Stimulated activated CD8-positive, alpha-beta memory T cell treated with anti-CD3 and anti-CD28 coated beads, Interleukin-15, amount 100 ng/mL, for 1 hour (primary cell): ENCODE measurements around the gene PSMD7.
A peak's percentile ranks its signal among the peaks of the same experiment; 100 is the strongest.

Source experiments
- DNase-seq: peaks from one replicate; pipeline ENCODE4 v3.0.0-alpha.2; 2020; ENCODE audit warnings: low read depth

PSMD7 gene

GRCh38 chr16:74296432-74297144 lies at the start of gene PSMD7:
Gene PSMD7 (plus strand): TSS chr16:74296814. CDS start chr16:74296915, 101 bp downstream.
- peak; percentile 74 for DNase-seq

GRCh38 chr16:74249254-74249653 lies 47.4 kb upstream of the PSMD7 start:
- DNase-seq = no peak

- no peak for DNase-seq
These were observed 46.8 kb upstream of the PSMD7 start for GRCh38 chr16:74249846-74250245.

DNA sequence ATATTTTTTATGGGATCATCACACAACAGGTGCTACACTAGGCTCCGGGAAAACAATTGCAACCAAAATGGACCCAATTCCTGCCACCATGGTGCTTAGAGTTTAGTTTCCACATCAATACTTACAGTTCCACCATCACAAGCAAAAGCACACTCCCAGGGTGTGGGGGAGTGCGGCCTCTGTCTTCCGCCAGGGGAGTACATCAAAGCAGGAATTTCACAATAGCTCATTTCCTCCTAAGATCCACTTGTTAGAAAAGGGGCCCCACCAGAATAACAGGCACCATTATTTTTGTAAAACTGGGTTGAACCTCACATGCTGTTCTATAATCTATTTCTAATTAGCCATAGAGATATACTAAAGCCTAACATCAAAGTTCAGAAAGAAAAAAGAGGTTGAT lies 44.3 kb upstream of the PSMD7 start:
- no peak for DNase-seq

GRCh38 chr16:74253161-74253938 lies 43.3 kb upstream of the PSMD7 start:
- DNase-seq = no peak

- DNase-seq = no peak
These were observed 39.6 kb upstream of the PSMD7 start for GRCh38 chr16:74257061-74257460.

GRCh38 chr16:74261068-74261467 lies 35.5 kb upstream of the PSMD7 start:
- no peak for DNase-seq

- DNase-seq = no peak
These were observed 31.8 kb upstream of the PSMD7 start for GRCh38 chr16:74264811-74265210.

- DNase-seq = no peak
These were observed 28.2 kb upstream of the PSMD7 start for GRCh38 chr16:74268372-74268782.

DNA sequence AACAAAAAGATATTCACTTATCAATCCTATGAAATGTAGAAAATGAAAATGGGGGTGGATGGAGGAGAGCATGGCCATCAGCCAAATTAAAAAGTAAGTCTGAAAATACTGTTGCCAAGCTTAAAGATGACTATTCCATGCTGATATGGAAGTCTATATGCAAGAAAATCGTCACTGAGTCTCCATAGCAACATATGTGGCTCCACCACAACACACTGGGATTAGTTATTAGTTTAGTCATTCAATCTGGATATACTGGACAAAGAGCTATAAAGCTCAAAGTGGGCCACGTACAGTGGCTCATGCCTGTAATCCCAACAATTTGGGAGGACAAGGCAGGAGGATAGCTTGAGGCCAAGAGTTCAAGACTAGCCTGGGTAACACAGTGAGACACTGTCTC lies 24.7 kb upstream of the PSMD7 start:
- DNase-seq = no peak

DNA sequence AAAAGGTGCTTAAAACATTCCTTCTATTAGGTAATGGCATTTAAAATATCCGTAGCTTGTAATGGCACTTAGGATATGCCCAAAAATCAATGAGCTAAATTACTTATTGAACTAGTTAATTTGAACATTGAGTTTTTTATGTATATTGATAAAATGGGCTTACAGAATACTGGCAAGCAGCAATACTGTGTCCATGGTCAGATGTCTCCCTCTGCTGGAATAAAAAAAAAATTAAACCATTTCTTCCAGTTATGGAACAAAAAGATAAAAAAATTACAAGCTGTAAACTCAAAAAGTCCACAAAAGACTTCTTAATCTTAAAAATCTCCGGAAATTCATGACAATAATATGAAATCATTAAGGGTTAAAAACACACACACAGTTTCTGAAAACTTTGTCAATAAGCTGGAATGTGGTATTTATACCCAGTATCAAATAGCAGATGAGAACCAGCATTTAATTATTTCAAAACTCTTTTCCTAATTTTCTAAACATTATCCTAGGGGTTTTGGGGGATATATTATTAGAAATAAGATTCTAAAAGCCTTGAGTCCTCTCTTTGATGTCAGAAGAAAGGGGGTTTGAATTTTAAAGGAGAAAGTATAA lies 21.5 kb upstream of the PSMD7 start:
- no peak for DNase-seq

DNA sequence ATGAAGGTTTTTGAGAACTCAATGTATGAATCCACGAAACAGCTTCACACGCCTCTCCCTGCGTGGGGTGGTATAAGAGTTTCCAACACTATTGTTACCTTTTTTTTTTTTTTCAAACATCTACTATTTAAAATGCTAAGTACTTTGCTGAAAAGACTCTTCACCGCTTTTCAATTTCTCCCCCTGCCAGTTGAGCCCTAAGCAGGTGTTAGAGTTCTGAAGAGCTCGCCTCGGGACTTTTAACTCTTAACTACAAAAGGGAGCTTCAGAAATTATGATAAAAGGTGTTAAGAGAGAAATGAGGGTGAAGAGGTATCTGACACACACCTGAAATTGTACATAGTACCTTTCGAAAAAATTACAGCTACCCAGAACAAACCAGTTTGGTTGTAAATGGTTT lies 20.9 kb upstream of the PSMD7 start:
- DNase-seq = no peak

DNA sequence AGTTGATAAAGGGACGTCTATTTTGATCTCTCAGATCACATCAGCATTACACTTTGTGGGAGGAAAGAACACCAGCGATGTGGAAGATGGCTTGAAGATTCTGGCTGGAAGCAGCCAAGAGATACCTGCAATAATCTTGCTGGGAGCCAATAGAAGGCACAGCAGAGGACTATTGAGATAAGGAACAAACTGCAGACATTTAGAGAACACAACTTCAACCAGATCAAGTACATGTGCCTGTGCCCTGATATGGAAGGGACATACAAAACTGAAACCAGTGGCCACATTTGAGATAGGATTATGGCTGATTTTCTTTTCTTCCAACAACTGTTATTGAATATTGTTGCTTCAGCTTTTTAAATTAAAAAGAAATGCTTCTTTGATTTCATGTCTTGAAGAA lies 18.6 kb upstream of the PSMD7 start:
- no peak for DNase-seq

- DNase-seq = no peak
These were observed 17.3 kb upstream of the PSMD7 start for GRCh38 chr16:74279266-74279665.

DNA sequence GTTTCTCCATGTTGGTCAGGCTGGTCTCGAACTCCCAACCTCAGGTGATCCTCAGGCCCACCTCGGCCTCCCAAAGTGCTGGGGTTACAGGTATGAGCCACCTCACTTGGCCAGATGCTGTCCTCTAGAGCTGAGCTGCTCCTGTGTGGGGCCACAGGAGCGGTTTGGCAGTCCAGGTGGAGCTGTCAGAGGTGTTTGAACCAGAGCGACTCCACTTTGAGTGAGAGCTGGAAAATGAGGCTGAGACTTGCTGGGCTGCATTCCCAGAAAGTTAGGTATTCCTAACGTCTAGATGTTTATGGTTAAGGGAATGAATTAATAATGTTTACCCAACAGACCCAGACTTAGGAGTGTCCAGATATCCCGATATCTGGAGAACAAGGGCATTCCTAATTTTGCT lies 16.8 kb upstream of the PSMD7 start:
- DNase-seq = no peak

GRCh38 chr16:74280448-74280847 lies 16.2 kb upstream of the PSMD7 start:
- no peak for DNase-seq

DNA sequence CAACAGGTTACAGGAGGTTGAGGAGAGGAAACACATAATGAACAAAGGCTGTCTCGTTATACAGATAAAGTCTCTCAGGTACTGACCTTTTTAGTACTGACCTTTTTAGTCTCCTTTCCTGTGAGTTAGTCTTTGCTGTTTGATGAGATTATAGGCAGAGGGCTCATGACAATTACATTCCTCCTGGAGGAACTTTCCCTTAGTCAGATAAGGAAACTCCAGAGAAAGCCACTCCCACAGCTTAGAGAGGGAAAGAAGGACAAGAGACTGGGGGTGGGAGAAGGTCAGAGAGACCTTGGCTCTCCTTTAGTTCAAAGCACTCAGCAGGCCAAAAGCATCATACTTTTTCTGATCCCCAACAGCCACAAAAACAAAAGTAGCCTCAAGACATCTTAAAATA lies 15.3 kb upstream of the PSMD7 start:
- DNase-seq = no peak

GRCh38 chr16:74283716-74284115 lies 12.9 kb upstream of the PSMD7 start:
- DNase-seq = no peak

GRCh38 chr16:74288065-74288464 lies 8.5 kb upstream of the PSMD7 start:
- no peak for DNase-seq

DNA sequence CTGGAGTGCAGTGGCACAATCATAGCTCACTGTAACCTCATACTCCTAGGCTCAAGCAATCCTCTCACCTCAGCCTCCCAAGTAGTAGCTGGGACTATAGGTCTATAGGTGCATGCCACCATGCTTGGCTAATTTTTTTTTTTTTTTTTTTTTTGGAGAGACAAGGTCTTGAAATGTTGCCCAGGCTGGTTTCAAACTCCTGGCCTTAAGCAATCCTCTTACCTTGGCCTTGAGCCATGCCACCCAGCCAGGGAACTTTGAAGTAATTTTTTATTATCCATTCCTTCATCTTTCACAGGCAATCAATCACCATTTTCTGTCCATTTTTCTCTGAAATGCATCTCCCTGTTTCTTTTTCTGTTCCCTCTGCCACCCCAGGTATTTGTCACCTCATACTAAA lies 6.3 kb upstream of the PSMD7 start:
- no peak for DNase-seq

GRCh38 chr16:74291176-74291575 lies 5.4 kb upstream of the PSMD7 start:
- no peak for DNase-seq

GRCh38 chr16:74291577-74292208 lies 4.9 kb upstream of the PSMD7 start:
- no peak for DNase-seq

DNA sequence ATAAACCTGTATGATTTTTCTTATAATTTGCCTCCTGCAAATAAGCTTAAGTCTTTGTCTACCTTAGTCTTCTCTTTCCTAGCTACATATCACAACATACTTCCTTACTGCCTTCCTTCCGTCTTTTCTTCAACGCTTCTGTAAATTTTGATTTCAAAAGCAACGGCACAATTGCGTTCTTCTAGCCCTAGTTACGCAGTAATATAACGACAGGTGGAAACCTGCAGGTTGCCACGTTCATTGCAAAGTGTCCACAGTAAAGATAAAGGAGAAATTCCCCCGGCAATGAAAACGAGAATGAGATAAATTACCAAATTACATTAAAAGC lies 546 bp upstream of the PSMD7 start:
- no peak for DNase-seq
